ENCODE data around the gene TMEM52.

DNA sequence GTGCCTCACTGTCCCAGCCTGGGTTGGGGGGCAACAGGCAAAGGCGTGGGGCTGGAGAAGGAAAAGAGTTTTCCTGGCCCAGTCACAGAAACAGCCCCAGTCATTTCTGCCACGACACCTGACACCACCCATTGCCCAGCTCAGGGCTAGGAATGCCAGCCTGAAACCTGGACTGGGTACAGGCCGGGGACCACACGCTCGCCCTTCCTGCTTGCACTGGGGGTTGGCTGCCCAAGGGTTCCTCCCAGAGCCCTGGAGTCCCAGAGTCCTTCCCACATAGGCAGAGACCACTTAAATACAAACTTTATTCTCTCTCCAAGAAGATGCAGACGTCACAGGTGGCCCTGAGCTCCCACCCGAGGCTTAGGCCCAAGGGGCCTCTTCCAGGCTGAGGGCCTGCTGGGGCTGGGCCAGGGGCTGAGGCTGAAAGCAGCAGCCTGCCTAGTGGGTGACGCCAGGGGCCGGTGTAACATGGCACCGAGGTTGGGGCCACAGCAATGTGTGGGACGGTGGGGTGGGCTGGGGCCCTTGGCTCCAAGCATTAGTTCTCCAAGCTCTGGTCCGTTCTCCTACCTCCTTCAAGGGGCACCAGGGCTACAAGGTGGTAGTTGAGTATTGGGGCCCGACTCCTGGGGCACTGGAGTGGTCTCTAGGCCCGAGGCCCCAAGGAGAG lies 1.6 kb downstream of the TMEM52 start:
- TF ChIP-seq, protein P1, sequence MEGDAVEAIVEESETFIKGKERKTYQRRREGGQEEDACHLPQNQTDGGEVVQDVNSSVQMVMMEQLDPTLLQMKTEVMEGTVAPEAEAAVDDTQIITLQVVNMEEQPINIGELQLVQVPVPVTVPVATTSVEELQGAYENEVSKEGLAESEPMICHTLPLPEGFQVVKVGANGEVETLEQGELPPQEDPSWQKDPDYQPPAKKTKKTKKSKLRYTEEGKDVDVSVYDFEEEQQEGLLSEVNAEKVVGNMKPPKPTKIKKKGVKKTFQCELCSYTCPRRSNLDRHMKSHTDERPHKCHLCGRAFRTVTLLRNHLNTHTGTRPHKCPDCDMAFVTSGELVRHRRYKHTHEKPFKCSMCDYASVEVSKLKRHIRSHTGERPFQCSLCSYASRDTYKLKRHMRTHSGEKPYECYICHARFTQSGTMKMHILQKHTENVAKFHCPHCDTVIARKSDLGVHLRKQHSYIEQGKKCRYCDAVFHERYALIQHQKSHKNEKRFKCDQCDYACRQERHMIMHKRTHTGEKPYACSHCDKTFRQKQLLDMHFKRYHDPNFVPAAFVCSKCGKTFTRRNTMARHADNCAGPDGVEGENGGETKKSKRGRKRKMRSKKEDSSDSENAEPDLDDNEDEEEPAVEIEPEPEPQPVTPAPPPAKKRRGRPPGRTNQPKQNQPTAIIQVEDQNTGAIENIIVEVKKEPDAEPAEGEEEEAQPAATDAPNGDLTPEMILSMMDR (IDR thresholded peaks at IDR 0.05; ENCODE audit: poor library complexity), result no peak
- no peak for TF ChIP-seq EZH2 (IDR thresholded peaks at IDR 0.05; ENCODE audit: borderline replicate concordance)
- TF ChIP-seq EZH2phosphoT487 (IDR thresholded peaks at IDR 0.05; ENCODE audit: low read depth, severe bottlenecking, unreplicated experiment), result no peak

Data from hepatocyte (in vitro differentiated cells).